Fibroblast of lung (primary cell): ENCODE measurements around the gene HECTD1. TPM values are rescaled to one million over a fixed set of nuclear protein-coding genes. Genes with fewer than 3 reads are reported as not detected.
"Not testable (repeated sequence)": the region's sequence is repeated elsewhere in the genome, so short reads cannot be mapped to it uniquely, and the experiment has no call there.

Source experiments
- DNase-seq, 2 donors: peaks; one replicate each; pipeline versions ENCODE4 v3.0.0 to v3.0.0-alpha.2; 2010; ENCODE audit warnings: low read depth in 2 of 2
- H2AFZ ChIP-seq: 2 replicates; pipeline ENCODE4 v1.5.1; 2012; ENCODE audit warnings: low read length, control low read depth, inconsistent platforms
- H3K27ac ChIP-seq: 2 replicates; pipeline ENCODE4 v1.5.1; 2011; ENCODE audit warnings: low read length, control low read depth; ENCODE audit not compliant: insufficient read depth
- H3K27me3 ChIP-seq: 2 replicates; pipeline ENCODE4 v1.5.1; 2011; ENCODE audit warnings: mild to moderate bottlenecking, low read length; ENCODE audit not compliant: control insufficient read depth, insufficient read depth
- H3K36me3 ChIP-seq: 2 replicates; pipeline ENCODE4 v1.5.1; 2011; ENCODE audit warnings: low read length; ENCODE audit not compliant: control insufficient read depth, insufficient read depth
- H3K4me1 ChIP-seq: 2 replicates; pipeline ENCODE4 v1.5.1; 2011; ENCODE audit warnings: low read length; ENCODE audit not compliant: control insufficient read depth, insufficient read depth; ENCODE audit errors: extremely low read depth
- H3K4me2 ChIP-seq: 2 replicates; pipeline ENCODE4 v1.5.1; 2011; ENCODE audit warnings: low read length, control low read depth; ENCODE audit not compliant: insufficient read depth; ENCODE audit errors: extremely low read depth
- H3K4me3 ChIP-seq, 4 experiments: fragments of 200-600 bp in 1 of 4; sonication (generic) in 1 of 4; replicated peaks in 1 of 4; 2 replicates each; pipeline ENCODE4 v1.5.1; 2011 to 2016; ENCODE audit warnings: low read length in 4 of 4, low read depth in 3 of 4, mild to moderate bottlenecking in 3 of 4, control low read depth in 2 of 4, inconsistent platforms in 1 of 4, mixed read lengths in 1 of 4; ENCODE audit not compliant: insufficient read depth in 1 of 4; ENCODE audit errors: control extremely low read depth in 1 of 4
- H3K79me2 ChIP-seq: 2 replicates; pipeline ENCODE4 v1.5.1; 2012; ENCODE audit warnings: mild to moderate bottlenecking, low read length, inconsistent platforms; ENCODE audit not compliant: control insufficient read depth, insufficient read depth
- H3K9ac ChIP-seq: 2 replicates; pipeline ENCODE4 v1.5.1; 2011; ENCODE audit warnings: mild to moderate bottlenecking, low read length, control low read depth; ENCODE audit not compliant: insufficient read depth
- H3K9me3 ChIP-seq: 2 replicates; pipeline ENCODE4 v1.5.1; 2012; ENCODE audit warnings: low read depth, low read length; ENCODE audit not compliant: control insufficient read depth, insufficient read depth
- H4K20me1 ChIP-seq: 2 replicates; pipeline ENCODE4 v1.5.1; 2011; ENCODE audit warnings: low read length; ENCODE audit not compliant: control insufficient read depth, insufficient read depth; ENCODE audit errors: extremely low read depth
- EZH2 ChIP-seq: IDR thresholded peaks from 2 replicates; pipeline ENCODE4 v1.5.1; 2012; ENCODE audit warnings: low read length, control low read depth, mild to moderate bottlenecking; ENCODE audit errors: missing control alignments
- polyA plus RNA-seq, 2 donors: library from polyadenylated mRNA; depleted of rRNA in 1 of 2; stranded (reverse) in 1 of 2; unstranded in 1 of 2; fragments of >200 nt; gene quantifications; 2 replicates each; pipeline ENCODE4 v1.2.1, GENCODE V29; 2011 to 2012; ENCODE audit warnings: missing spikeins in 1 of 2
- total RNA-seq: library from RNA; depleted of rRNA; stranded (reverse); fragments of >200 nt; gene quantifications from 2 replicates; pipeline ENCODE4 v1.2.1, GENCODE V29; 2014
- TF ChIP-seq, protein P1 (sequence below), 2 donors: IDR thresholded peaks in 1 of 2; conservative IDR thresholded peaks in 1 of 2; 1 replicate in 1 of 2; 2 replicates in 1 of 2; pipeline ENCODE4 v1.5.1; 2011 to 2012; ENCODE audit warnings: low read length in 2 of 2, control low read depth in 1 of 2, inconsistent platforms in 1 of 2, low read depth in 1 of 2, mild to moderate bottlenecking in 1 of 2

HECTD1 gene
- total and polyA plus RNA-seq, 2 donors (not counting 1 experiment from before 2014, with no cell fraction given): 135 to 534 TPM

DNA sequence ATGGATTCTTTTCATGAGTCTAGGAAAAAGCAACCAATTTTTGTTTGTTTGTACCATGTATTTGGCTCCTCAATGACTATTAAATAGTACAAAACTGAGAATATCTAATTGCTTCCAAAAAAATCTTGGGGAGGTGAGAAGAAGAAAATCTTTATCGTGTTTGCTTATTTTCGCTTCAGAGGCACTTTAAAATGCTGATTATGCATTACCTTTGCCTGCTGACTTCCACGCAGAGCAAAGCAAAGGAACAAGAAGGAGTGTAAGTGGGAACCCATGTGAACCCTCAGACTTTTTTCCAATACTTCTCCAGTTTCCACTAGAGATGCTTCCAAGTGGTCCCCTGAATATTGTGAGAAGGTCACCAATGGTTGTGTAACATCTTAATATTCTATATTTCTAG lies 138.2 kb downstream of the HECTD1 start:
- H3K9me3 ChIP-seq: no peaks in the 10 kb centered on the region
- TF ChIP-seq, protein P1, sequence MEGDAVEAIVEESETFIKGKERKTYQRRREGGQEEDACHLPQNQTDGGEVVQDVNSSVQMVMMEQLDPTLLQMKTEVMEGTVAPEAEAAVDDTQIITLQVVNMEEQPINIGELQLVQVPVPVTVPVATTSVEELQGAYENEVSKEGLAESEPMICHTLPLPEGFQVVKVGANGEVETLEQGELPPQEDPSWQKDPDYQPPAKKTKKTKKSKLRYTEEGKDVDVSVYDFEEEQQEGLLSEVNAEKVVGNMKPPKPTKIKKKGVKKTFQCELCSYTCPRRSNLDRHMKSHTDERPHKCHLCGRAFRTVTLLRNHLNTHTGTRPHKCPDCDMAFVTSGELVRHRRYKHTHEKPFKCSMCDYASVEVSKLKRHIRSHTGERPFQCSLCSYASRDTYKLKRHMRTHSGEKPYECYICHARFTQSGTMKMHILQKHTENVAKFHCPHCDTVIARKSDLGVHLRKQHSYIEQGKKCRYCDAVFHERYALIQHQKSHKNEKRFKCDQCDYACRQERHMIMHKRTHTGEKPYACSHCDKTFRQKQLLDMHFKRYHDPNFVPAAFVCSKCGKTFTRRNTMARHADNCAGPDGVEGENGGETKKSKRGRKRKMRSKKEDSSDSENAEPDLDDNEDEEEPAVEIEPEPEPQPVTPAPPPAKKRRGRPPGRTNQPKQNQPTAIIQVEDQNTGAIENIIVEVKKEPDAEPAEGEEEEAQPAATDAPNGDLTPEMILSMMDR (conservative IDR thresholded peaks at IDR 0.05 in 1 of 2, IDR thresholded peaks at IDR 0.05 in 1 of 2; ENCODE audit: low read depth in 1 of 2, low read length in 2 of 2): no peak
- no peak for TF ChIP-seq EZH2
- H3K4me3 ChIP-seq: no peak overlapping the region
- H2AFZ ChIP-seq: no peak overlapping the region
- no peaks in the 10 kb centered on the region for H4K20me1 ChIP-seq
- no peak overlapping the region for H3K9ac ChIP-seq
- H3K4me2 ChIP-seq: no peak overlapping the region
- H3K79me2 ChIP-seq: no peaks in the 10 kb centered on the region
- H3K36me3 ChIP-seq: no peaks in the 10 kb centered on the region
- no peak for DNase-seq
- no peaks in the 10 kb centered on the region for H3K4me1 ChIP-seq
- H3K27me3 ChIP-seq: no peaks in the 10 kb centered on the region
- no peak overlapping the region for H3K27ac ChIP-seq

DNA sequence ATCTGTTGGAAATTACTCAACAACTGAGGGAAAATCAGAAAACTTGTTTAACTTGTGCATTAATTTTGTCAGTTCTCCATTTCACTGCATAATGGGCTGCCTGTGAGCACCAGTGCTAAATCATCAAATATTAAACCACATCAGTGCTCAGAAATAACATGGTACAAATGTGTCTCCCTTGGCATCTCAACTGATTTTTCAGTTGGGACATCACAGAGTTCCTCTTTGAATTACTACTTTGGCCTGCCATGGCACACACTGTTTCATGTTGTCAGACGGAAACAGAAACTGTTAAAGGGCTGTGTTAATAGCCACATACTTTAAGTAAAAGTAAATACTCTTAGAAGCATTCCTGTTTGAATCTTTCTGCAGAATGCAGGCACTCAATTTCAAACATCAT lies 139.4 kb downstream of the HECTD1 start:
- Histone ChIP-seq H3K4me2 (no peak overlapping the region), H3K79me2 (no peaks in the 10 kb centered on the region), H3K9me3 (no peaks in the 10 kb centered on the region), H3K27me3 (no peaks in the 10 kb centered on the region), H3K4me1 (no peaks in the 10 kb centered on the region), H4K20me1 (no peaks in the 10 kb centered on the region), H3K4me3 (no peak overlapping the region), H2AFZ (no peak overlapping the region), H3K36me3 (no peaks in the 10 kb centered on the region), H3K27ac (no peak overlapping the region), H3K9ac (no peak overlapping the region)
- DNase-seq: no peak
- no peak for TF ChIP-seq EZH2
- TF ChIP-seq, protein P1 (conservative IDR thresholded peaks at IDR 0.05 in 1 of 2, IDR thresholded peaks at IDR 0.05 in 1 of 2; ENCODE audit: low read depth in 1 of 2, low read length in 2 of 2): no peak

DNA sequence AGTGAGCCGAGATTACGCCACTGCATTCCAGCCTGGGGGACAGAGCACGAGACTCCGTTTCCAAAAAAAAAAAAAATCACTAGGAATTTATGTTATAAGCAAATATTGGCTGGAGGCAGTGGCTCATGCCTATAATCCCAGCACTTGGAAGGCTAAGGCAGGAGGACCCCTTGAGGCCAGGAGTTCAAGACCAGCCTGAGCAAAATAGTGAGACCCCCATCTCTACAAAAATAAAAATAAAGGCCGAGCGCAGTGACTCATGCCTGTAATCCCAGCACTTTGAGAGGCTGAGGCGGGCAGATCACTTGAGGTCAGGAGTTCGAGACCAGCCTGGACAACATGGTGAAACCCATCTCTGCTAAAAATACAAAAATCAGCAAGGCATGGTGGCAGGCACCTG lies 144.7 kb downstream of the HECTD1 start:
- not testable (repeated sequence) for H3K4me3 ChIP-seq, DNase-seq, H3K9ac ChIP-seq, H3K79me2 ChIP-seq, H3K36me3 ChIP-seq, H3K27ac ChIP-seq, H3K4me2 ChIP-seq, H3K27me3 ChIP-seq, H4K20me1 ChIP-seq, H2AFZ ChIP-seq, H3K4me1 ChIP-seq, H3K9me3 ChIP-seq
